Left colon (tissue), 2 donors: ENCODE measurements around the gene NUTM2B. TPM values are rescaled to one million over a fixed set of nuclear protein-coding genes. Genes with fewer than 3 reads are reported as not detected.
"Not testable (repeated sequence)": the region's sequence is repeated elsewhere in the genome, so short reads cannot be mapped to it uniquely, and the experiment has no call there.

Experiments used
- ATAC-seq: fragments of 200-7000 bp; cut with Tn5 transposase; one replicate; pipeline ENCODE4 v1.9.1; 2020; ENCODE audit warnings: mild to moderate bottlenecking, moderate library complexity
- DNase-seq, 2 donors: peaks; one replicate each; pipeline ENCODE4 v3.0.0-alpha.2; 2020
- intact Hi-C, 2 donors: fragments of 100-400 bp; cut with DNase I in 1 of 2; cut with micrococcal nuclease in 1 of 2; formaldehyde crosslinking; loops; one replicate each; pipeline versions ENCODE4 v1.11.2 to v1.14.0; 2022; cut with DNase I, micrococcal nuclease
- long read RNA-seq: library from polyadenylated mRNA; unstranded; transcript quantifications from one replicate; pipeline ENCODE4 v2.0.0, GENCODE V29; 2021
- total RNA-seq, 2 donors: library from RNA; stranded (reverse); fragmentation: NEBNext Ultra II Directional; extraction: Animal tissue kit (Norgen Biotek cat#: 25700); gene quantifications; one replicate each; pipeline ENCODE4 v1.2.1, GENCODE V29; 2021
- donor health status: DM: no; HTN: no; CAD: no.
- donor health status: DM: yes; HTN: yes; CAD: no.

Gene NUTM2B
- total RNA-seq = 1 to 10 TPM; 1.3 to 1.5 TPM
- long read RNA-seq = 0 reads

- intact Hi-C loops = not testable (repeated sequence)
Measured at GRCh38 chr10:79702927-79703326, at the start of gene NUTM2B. Gene NUTM2B (plus strand): TSS chr10:79703227. CDS start chr10:79703610, 383 bp downstream.

GRCh38 chr10:79663287-79663686 lies 39.7 kb upstream of the NUTM2B start:
- DNase-seq, ATAC-seq, intact Hi-C loops: not testable (repeated sequence)

More at GRCh38 chr10:79702927-79703326, at the start of gene NUTM2B:
- not testable (repeated sequence) for DNase-seq, ATAC-seq

DNA sequence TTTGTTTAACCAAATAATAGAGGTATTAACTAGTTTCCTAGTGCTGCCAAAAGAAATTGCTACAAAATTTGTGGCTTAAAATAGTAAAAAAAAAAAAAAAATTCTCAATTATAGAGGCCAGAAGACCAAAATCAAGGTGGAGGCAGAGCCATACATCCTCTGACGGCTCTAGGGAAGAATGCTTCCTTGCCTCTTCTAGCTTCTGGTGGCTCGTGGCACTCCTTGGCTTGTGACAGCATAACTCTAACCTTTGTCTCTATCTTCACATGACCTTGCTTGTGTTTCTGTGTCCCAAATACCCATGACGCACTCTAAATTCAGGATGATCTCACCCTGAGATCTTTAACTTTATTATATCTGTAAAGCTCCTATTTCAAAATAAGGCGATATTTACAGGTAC lies 38.3 kb upstream of the NUTM2B start:
- DNase-seq, ATAC-seq, intact Hi-C loops: not testable (repeated sequence)

DNA sequence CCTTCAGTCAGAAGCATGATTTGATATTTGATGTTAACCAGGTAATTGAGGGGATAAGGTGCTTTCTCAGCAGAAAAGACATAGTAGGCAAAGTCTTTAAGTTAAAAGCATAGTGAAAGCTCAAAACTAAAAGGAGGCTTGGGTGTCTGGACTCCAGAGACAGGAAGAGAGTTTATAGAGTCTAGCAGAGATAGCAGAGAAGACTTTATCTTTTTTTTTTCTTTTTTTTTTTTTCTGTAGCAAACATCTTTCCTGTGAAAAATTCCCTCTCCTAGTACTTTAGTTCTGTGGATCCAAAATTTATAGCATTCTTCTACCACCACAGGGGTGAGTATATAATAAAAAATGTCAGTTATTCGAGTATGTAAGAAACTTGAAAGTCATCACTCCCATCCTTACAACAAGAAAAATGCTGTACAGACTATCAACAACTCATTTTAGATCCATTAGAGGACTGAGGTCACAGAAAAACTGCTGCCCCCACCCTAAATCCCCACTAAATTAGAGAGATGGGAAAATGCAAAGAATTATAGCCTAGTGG lies 33.7 kb upstream of the NUTM2B start:
- intact Hi-C loops, ATAC-seq: not testable (repeated sequence)

DNA sequence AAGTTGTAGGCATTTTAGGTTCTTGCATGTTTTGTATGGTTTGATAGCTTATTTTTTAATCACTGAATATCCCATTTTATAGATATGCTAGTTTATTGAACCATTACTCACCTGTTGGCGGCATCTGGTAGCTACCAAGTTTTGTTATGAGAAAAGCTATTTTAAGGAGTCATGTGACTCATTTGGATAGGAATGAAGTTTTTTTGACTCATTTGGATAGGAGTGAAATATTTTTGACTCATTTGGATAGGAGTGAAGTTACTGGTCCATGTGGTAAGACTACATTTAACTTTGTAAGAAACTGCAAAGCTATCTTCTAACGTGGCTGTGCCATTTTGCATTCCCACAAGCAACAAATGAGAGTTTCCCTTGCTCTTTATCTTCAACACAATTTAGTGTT lies 28.1 kb upstream of the NUTM2B start:
- intact Hi-C loops, DNase-seq, ATAC-seq: not testable (repeated sequence)

More for the DNA sequence above, 33.7 kb upstream of the NUTM2B start:
- DNase-seq = not testable (repeated sequence)

DNA sequence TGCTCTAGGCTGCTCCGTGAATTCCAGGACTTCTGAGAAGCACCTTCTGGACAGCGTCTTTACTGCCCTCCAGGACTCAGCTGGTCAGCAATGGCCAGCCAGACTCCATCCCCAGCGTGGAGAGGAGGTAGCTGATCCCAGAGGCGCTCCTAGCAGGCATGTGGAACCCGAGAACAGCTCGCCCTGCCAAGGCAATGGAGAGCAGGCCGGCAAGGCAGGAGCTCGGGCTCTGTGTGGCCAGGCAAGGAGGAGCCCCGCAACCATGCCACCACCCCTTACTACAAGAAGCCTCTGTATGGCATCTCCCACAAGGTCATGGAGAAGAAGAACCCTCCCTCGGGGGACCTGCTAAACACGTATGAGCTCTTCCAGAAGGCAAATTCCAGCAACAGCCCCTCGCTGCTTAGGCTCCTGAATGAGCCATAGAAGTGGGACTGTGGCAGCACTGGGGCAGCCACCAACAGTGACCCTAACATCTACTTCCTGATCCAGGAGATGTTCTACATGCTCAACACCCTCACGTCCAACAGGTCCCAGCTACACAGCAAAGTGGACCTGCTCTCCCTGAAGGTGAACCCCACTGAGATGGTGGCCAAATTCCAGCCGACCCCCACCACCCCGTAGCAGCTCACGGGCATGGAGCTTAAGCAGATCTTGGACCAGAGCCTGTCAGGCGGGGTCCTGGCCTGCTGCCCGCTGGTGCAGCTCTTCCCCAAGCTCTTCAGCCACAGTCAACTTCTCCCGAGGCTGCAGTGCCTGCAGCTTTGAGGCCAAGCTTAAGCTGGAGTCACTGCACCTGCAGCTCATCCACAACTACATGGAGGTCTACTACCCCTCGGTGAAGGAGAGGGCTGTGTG lies 19.8 kb upstream of the NUTM2B start:
- DNase-seq, ATAC-seq, intact Hi-C loops: not testable (repeated sequence)

GRCh38 chr10:79683884-79684720 lies 18.9 kb upstream of the NUTM2B start:
- ATAC-seq, intact Hi-C loops: not testable (repeated sequence)

GRCh38 chr10:79685044-79685685 lies 17.9 kb upstream of the NUTM2B start:
- peak; percentile 33 to 44 for DNase-seq
- intact Hi-C loops = not testable (repeated sequence)
- peak; percentile 85 for ATAC-seq

More at GRCh38 chr10:79683884-79684720, 18.9 kb upstream of the NUTM2B start:
- DNase-seq = not testable (repeated sequence)

DNA sequence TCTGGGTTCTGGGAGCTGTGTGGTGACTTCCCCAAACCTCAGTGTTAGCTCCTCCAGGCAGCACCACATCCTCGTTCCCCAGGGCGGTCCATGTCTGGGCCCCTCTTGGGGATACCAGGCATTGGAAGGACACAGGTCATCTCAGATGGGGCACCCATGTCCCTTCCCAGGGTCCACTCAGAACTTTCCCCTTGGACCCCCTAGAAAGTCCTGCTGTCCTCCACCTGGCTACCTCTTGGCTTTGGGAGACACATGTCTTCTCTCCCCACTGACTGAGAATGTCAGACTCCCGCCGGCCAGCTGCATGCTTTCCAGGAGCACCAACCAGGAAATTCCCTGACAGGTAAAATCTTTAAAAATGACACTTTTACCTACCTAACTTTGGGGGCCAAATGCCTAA lies 16.4 kb upstream of the NUTM2B start:
- DNase-seq, intact Hi-C loops, ATAC-seq: not testable (repeated sequence)

- DNase-seq, ATAC-seq, intact Hi-C loops: not testable (repeated sequence)
Measured at GRCh38 chr10:79687406-79688150, 15.4 kb upstream of the NUTM2B start.

- ATAC-seq, intact Hi-C loops, DNase-seq: not testable (repeated sequence)
Measured at GRCh38 chr10:79688798-79689197, 14.2 kb upstream of the NUTM2B start.

DNA sequence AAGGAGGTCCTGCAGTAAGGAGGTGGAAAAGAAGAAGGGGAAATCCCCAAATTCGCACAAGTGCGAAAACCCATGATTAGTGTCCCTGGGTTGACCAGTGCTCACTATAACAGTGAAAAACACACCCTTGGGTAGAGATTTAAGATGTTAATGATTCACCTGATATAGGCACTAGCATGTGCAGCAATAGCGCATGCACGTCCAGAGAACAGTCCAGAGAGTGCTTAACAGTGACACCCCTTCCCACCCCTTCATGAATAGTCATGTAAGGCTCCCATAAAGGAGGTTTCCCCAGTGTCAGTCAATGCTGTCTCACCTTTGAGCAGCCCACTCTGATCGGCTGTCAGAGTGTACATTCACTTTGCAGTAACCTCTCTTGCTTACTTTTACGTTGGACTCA lies 6.4 kb upstream of the NUTM2B start:
- peak; percentile 86 for ATAC-seq
- intact Hi-C loops, DNase-seq: not testable (repeated sequence)

GRCh38 chr10:79697141-79697540 lies 5.9 kb upstream of the NUTM2B start:
- intact Hi-C loops, ATAC-seq, DNase-seq: not testable (repeated sequence)

GRCh38 chr10:79700381-79700944 lies 2.6 kb upstream of the NUTM2B start:
- intact Hi-C loops = not testable (repeated sequence)

DNA sequence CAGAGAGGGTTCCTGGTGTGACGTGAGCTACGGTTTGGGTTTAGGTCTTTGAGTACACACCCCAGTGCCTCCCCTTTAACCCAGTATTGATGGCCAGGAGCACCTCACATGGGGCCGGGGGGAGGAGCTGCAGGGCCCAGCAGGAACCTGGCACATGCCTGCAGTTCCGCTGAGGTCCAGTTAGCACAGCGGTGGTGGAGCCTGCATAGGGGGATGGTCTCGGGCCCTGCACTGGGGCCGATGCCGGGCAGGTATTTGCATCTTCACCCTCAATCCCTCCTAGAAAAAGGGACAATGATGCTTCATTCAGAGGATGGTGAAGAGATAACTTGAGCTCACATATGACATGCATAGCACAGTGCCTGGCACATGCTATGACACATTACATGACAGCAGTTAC lies 4.0 kb downstream of the NUTM2B start:
- intact Hi-C loops, DNase-seq, ATAC-seq: not testable (repeated sequence)

More at GRCh38 chr10:79700381-79700944, 2.6 kb upstream of the NUTM2B start:
- not testable (repeated sequence) for DNase-seq, ATAC-seq

DNA sequence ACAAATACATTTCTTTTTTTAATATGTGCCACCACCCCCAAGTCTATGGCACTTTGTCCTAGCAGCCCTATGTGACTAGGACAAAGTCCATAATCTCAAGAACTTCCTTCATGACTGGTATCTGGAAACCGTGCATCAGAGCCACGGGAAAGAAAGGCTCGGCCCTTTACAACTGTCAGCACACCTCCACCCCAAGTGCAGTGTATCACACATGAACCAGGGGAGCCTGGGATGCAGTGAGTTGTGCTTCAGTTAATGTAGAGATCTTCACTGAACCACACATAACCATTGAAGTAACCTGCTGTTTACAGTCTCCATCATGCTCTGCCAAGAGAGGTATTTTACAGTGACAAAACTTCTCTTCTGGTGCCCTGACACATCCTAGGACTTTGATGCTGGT lies 11.9 kb downstream of the NUTM2B start:
- ATAC-seq (peak; percentile 92), DNase-seq (peak; percentile 30 to 51)
- intact Hi-C loops = not testable (repeated sequence)

DNA sequence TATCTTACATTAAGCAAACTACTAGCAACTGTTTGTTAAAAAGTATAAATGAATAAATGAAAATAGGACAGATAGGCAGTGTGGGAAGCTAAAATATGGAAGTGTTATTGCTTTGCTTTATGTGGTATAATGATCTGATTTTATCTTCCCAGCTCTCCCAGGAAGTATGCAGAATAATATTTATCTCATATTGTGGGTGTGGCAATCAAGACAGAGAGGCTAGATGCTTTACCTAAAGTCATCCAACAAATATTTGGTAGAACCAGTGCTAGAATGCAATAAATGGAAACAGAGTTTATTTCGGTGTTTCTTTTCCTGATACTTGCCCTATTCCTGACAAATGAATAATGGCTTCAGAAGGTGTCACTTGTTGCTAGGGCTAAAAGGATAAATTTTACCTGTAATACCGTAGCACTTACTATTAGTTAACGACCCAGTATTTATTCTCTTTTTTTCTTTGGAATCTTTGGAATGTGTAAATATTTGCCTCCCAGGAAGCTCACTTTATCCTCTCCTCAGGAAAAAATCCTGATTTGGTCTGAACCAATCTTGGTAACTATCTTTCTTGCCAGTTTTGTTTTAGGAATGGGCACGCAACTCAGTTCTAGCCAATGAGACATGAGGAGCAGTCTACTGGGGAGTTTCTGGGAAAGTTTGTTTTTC lies 14.0 kb downstream of the NUTM2B start:
- intact Hi-C loops, DNase-seq: not testable (repeated sequence)
- peak; percentile 71 for ATAC-seq
